BJ (cell line): ENCODE results near the gene ECE1. TPM values are rescaled to one million over a fixed set of nuclear protein-coding genes. Genes with fewer than 3 reads are reported as not detected.
A peak's percentile ranks its signal among the peaks of the same experiment; 100 is the strongest.

Source experiments
- CTCF ChIA-PET: fragments of 350-600 bp; formaldehyde crosslinking; extraction: SDS; loops from one replicate; lab custom pipeline; 2021; ENCODE audit warnings: antibody characterized with exemption, inconsistent platforms; lab: Yijun Ruan, JAX
- POLR2A ChIA-PET: fragments of 300-600 bp; sonication (Branson Sonifier 250); formaldehyde crosslinking; extraction: SDS; loops from one replicate; lab custom pipeline; 2021; ENCODE audit warnings: antibody characterized with exemption; lab: Charles Lee
- DNase-seq: peaks from one replicate; pipeline ENCODE4 v3.0.0-alpha.2; 2011; ENCODE audit warnings: low read depth
- H3K27me3 ChIP-seq: 2 replicates; pipeline ENCODE4 v1.6.0; 2011; ENCODE audit warnings: low read length; ENCODE audit not compliant: control insufficient read depth, insufficient read depth
- H3K36me3 ChIP-seq: 2 replicates; pipeline ENCODE4 v1.5.1; 2011; ENCODE audit warnings: low read length; ENCODE audit not compliant: control insufficient read depth, insufficient read depth
- H3K4me3 ChIP-seq: 2 replicates; pipeline ENCODE4 v1.5.1; 2011; ENCODE audit warnings: low read depth, mild to moderate bottlenecking, control low read depth, low read length
- CTCF ChIP-seq: IDR thresholded peaks from 2 replicates; pipeline ENCODE4 v1.5.1; 2011; ENCODE audit warnings: low read depth, mild to moderate bottlenecking, control low read depth, inconsistent platforms, low read length, moderate library complexity; ENCODE audit not compliant: insufficient read depth
- polyA plus RNA-seq: library from polyadenylated mRNA; depleted of rRNA; stranded (reverse); fragments of >200 nt; gene quantifications from 2 replicates; pipeline ENCODE4 v1.2.3, GENCODE V29; 2011

ECE1 gene
- polyA plus RNA-seq, 1 experiment = 150 TPM

DNA sequence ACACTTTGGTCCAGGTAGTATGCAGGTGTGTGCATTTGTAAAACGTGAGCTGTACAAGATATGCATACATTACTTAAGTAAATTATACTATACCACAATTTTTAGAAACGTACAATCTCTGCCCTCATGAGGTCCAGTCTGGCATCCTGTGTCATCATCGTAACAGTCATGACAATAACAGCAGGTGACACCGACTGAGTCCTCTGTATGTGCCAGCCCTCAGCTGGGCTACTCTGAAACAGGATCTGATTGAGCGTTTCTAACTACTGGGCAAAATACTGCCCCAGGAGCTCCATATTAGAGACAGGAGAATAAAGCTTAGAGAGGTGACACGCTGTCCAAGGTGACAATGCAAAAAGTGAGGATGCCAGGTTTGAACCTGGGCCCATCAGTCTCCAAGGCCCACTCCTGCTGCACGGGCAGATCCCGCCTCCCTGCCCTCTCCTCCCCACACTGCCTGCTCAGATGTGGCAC is 47.2 kb upstream of the ECE1 start:
- CTCF ChIA-PET = interaction anchor here (0.6 to 5.0 kb wide), 15 partner anchors 10 to 123 kb away, joined by 3 to 47 read pairs (median 5); no protein-coding TSS in a partner anchor
- Histone ChIP-seq H3K27me3 (no peaks in the 10 kb centered on the region), H3K4me3 (no peak overlapping the region), H3K36me3 (peaks cover 5% of the 10 kb centered on the region; the same call in 1 of the 2 replicates)
- no peak for DNase-seq
- no peak for TF ChIP-seq CTCF
- POLR2A ChIA-PET = no interaction called here

DNA sequence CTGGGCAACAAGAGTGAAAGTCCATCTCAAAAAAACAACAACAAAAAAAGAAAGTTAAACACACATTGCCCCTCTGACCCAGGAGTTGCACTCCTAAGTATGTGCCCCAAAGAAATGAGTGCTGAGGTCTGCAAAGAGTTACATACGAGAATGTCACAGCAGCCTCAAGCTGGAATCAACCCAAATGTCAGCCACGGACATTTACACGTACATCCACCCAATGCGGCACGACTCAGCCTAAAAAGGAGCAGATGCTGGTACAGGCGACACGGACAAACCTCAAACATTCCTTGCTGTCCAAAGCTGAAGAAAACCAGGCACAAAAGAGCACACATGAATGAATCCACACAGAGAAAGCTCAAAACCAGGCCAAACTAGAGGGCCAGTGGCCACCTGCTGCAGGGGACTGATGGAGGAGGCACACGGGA is 46.8 kb upstream of the ECE1 start:
- Histone ChIP-seq H3K4me3 (no peak overlapping the region), H3K36me3 (peaks cover 5% of the 10 kb centered on the region; the same call in 1 of the 2 replicates), H3K27me3 (no peaks in the 10 kb centered on the region)
- CTCF ChIA-PET = interaction anchor here (0.9 to 5.0 kb wide), 10 partner anchors 12 to 105 kb away, joined by 3 to 47 read pairs (median 6); no protein-coding TSS in a partner anchor
- POLR2A ChIA-PET = no interaction called here
- DNase-seq = no peak
- TF ChIP-seq CTCF = no peak

DNA sequence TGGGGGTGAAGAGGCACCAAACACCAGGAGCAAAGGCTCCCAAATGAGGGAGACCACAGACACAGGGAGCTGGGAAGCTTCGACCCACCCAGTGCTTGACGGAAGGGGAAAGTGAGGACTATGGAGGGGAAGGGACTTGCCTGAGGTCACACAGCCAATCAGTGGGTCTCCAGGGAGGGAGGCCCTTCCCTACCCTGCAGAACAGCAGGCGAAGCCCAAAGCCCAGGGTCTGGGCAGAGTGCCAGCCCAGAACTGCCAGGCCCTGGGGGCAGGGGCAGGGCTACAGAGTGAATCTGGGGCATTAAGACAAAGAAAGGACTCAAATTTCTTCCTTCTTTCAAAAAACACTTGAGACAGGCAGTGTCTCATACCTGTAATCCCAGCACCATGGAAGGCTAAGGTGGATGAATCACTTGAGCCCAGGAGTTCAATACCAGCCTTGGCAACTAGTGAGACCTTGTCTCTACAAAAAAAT is 45.5 kb upstream of the ECE1 start:
- no peak for TF ChIP-seq CTCF
- POLR2A ChIA-PET = no interaction called here
- DNase-seq = no peak

DNA sequence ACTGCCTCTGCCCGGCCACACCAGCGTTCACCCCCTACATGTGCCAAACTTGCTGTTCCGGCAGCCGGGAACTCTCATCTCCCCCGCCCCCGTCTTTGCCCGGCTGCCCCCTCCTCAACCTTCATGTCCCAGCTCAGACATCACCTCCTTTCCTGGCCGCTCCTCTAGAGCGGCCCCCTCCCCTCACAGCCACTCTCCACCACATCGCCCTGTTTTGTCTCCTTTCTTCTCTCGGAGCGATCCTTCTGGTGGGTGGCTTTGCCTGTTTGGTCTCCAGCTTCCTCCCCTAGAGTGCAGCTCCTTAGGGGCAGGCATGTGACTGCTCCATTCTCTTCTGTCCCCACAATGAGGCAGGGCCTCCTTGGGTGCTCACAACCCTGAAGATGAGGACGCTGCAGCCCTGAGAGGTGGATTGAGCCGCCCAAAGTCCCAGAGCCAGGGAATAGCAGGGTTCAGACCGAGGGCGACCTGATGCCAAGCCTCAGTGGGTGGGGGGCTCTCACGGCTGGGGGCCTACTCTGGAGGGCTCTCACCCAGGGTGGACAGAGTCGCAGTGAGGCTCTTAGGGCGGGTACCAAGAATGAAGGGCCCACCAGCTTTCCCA is 44.9 kb upstream of the ECE1 start:
- POLR2A ChIA-PET = no interaction called here
- H3K27me3 ChIP-seq = no peaks in the 10 kb centered on the region
- peaks cover 6% of the 10 kb centered on the region; the same call in 1 of the 2 replicates for H3K36me3 ChIP-seq
- no peak for TF ChIP-seq CTCF
- 0 out of 2 replicates have a peak overlapping the region, but pooled peaks have one; percentile 1 for H3K4me3 ChIP-seq
- CTCF ChIA-PET = interaction anchor here (1.0 to 5.0 kb wide), 17 partner anchors 9 to 111 kb away, joined by 3 to 47 read pairs (median 5); no protein-coding TSS in a partner anchor
- no peak for DNase-seq

More for the DNA sequence above, 45.5 kb upstream of the ECE1 start:
- Histone ChIP-seq H3K36me3 (peaks cover 6% of the 10 kb centered on the region; the same call in 1 of the 2 replicates), H3K4me3 (no peak overlapping the region), H3K27me3 (no peaks in the 10 kb centered on the region)
- CTCF ChIA-PET = interaction anchor here (1.0 to 5.0 kb wide), 18 partner anchors 9 to 112 kb away, joined by 3 to 47 read pairs (median 5); no protein-coding TSS in a partner anchor
